K562 (cell line): Measurements from ENCODE around the gene AMZ1. TPM values are rescaled to one million over a fixed set of nuclear protein-coding genes. Genes with fewer than 3 reads are reported as not detected.

Source experiments
- CEBPG ChIP-seq, 3 experiments: fragments of 200-800 bp in 1 of 3; sonication (Bioruptor generic) in 1 of 3; sonication (generic) in 1 of 3; formaldehyde crosslinking in 1 of 3; IDR thresholded peaks in 2 of 3; conservative IDR thresholded peaks in 1 of 3; 2 replicates each; pipeline versions ENCODE4 v1.6.1 to v1.8.0; 2016 to 2022; ENCODE audit warnings: missing compliant biosample characterization in 2 of 3, missing genetic modification characterization in 2 of 3, mild to moderate bottlenecking in 1 of 3, missing genetic modification reagents in 1 of 3
- CTBP1 ChIP-seq: fragments of 450-650 bp; IDR thresholded peaks from 2 replicates; pipeline ENCODE4 v1.6.1; 2016; ENCODE audit warnings: borderline replicate concordance
- MGA ChIP-seq: fragments of 450-650 bp; IDR thresholded peaks from 2 replicates; pipeline ENCODE4 v1.6.1; 2016; ENCODE audit warnings: mild to moderate bottlenecking, moderate library complexity
- POLR2G ChIP-seq: fragments of 200-400 bp; formaldehyde crosslinking; IDR thresholded peaks from 2 replicates; pipeline ENCODE4 v1.6.1; 2017; ENCODE audit warnings: low read depth, mild to moderate bottlenecking, antibody characterized with exemption, low read length, moderate library complexity
- ZBTB33 ChIP-seq: sonication (generic); formaldehyde crosslinking; IDR thresholded peaks from 2 replicates; pipeline ENCODE4 v1.8.1; 2023; ENCODE audit warnings: mild to moderate bottlenecking, missing genetic modification reagents
- polyA plus RNA-seq, 8 experiments: library from polyadenylated mRNA; depleted of rRNA in 4 of 8; stranded (reverse) in 5 of 8; unstranded in 3 of 8; fragments of >200 nt; fragmentation: Nextera tagmentation in 2 of 8; fragmentation: Illumina TruSeq in 1 of 8; extraction: Ambion mirVana in 2 of 8; extraction: Trizol in 1 of 8; gene quantifications; 2 replicates each; pipeline versions ENCODE4 v1.2.1 to v1.2.3, GENCODE V29; 2011 to 2014; ENCODE audit warnings: inconsistent platforms in 1 of 8, missing spikeins in 1 of 8
- total RNA-seq, 7 experiments: library from RNA; depleted of rRNA in 6 of 7; stranded (reverse); fragments of >200 nt in 6 of 7; fragmentation: Illumina TruSeq in 2 of 7; extraction: Trizol in 2 of 7; gene quantifications; 2 replicates each; pipeline versions ENCODE4 v1.2.1 to v1.2.3, GENCODE V29; 2011 to 2021; ENCODE audit warnings: low replicate concordance in 1 of 7
- TF ChIP-seq, protein P1 (sequence below), 2 experiments: fragments of 450-650 bp; IDR thresholded peaks; 2 replicates each; pipeline ENCODE4 v1.6.1; 2016

The AMZ1 gene
- total and polyA plus RNA-seq, 9 of the 15 experiments (the other 6 are each of a cell fraction or from before 2014, with no cell fraction given): not detected

- TF ChIP-seq MGA: peak; percentile 41
- TF ChIP-seq POLR2G: peak; percentile 38; the same call in 1 of the 2 replicates
- TF ChIP-seq CEBPG (CRISPR knock-in tag; IDR thresholded peaks at IDR 0.05): peak; percentile 86
- TF ChIP-seq CEBPG (tag; conservative IDR thresholded peaks at IDR 0.05 in 1 of 2, IDR thresholded peaks at IDR 0.05 in 1 of 2): peak; percentile 70 to 81
- TF ChIP-seq CTBP1: peak; percentile 59; the same call in 1 of the 2 replicates
- peak; percentile 81 for TF ChIP-seq ZBTB33 (CRISPR knock-in tag)
- TF ChIP-seq, protein P1, sequence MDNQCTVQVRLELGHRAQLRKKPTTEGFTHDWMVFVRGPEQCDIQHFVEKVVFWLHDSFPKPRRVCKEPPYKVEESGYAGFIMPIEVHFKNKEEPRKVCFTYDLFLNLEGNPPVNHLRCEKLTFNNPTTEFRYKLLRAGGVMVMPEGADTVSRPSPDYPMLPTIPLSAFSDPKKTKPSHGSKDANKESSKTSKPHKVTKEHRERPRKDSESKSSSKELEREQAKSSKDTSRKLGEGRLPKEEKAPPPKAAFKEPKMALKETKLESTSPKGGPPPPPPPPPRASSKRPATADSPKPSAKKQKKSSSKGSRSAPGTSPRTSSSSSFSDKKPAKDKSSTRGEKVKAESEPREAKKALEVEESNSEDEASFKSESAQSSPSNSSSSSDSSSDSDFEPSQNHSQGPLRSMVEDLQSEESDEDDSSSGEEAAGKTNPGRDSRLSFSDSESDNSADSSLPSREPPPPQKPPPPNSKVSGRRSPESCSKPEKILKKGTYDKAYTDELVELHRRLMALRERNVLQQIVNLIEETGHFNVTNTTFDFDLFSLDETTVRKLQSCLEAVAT (IDR thresholded peaks at IDR 0.05): peak in 1 of 2 experiments; percentile 72; a peak in 1 of 4 replicates
These were observed 5.6 kb downstream of the AMZ1 start (continued) for GRCh38 chr7:2693420-2694121.
